Stimulated activated CD4-positive, alpha-beta T cell treated with anti-CD3 and anti-CD28 coated beads, Interleukin-4, amount 100 ng/mL, for 24 hours (primary cell): ENCODE measurements around the gene CHST7.
A peak's percentile ranks its signal among the peaks of the same experiment; 100 is the strongest.
"Not testable (repeated sequence)": the region's sequence is repeated elsewhere in the genome, so short reads cannot be mapped to it uniquely, and the experiment has no call there.

Source experiments
- DNase-seq: peaks from one replicate; pipeline ENCODE4 v3.0.0-alpha.2; 2020

CHST7 gene, protein sequence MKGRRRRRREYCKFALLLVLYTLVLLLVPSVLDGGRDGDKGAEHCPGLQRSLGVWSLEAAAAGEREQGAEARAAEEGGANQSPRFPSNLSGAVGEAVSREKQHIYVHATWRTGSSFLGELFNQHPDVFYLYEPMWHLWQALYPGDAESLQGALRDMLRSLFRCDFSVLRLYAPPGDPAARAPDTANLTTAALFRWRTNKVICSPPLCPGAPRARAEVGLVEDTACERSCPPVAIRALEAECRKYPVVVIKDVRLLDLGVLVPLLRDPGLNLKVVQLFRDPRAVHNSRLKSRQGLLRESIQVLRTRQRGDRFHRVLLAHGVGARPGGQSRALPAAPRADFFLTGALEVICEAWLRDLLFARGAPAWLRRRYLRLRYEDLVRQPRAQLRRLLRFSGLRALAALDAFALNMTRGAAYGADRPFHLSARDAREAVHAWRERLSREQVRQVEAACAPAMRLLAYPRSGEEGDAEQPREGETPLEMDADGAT

DNA sequence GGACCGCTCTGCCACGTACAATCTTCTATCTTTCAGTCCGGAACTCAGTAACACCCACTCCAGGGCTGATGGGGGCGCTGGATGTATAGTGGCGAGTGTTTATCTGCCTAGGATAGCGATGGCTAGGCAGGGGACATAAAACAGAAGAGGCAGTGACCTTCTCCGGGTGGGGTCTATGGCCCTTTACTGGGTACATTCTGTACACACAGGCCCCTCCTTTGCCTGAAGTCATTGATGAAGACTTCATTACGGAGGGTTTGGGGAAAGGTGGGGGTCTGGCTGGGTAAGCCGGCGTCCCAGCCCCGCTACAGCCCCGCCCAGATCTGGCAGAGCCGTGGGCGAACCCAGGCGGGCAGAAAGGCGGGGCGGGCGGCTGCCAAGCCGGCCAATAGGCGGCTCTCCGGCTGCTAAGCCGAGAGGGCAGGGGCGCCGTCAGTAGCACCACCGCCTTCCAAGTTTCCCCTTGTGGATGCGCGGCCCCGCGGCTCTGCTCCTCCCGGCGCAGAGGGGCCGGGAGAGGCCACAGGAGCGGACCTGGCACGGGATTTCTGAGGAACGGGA is at the start of gene CHST7:
TSS of gene CHST7 (plus strand) at position 435 of the 561 bp plus-strand sequence. CDS start 167 bp downstream, outside the sequence.
- DNase-seq: peak; percentile 53

DNA sequence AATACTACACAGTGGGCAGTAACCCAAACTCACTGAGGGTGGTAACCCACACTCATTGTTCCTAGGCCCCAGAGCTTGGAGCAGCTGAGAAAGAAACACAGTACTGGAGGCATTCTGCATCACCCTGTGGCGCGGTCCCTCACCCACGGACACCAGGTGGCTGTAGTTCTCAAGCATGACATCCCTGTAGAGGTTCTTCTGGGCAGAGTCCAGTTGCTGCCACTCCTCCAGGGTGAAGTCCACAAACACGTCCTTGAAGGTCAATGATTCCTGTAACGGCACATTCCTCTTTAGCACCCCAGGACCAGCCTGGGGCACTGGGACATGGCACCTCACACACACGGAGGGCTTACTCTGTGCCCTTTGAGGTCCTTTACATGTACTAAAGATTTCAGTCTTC is 44.9 kb upstream of the CHST7 start:
- DNase-seq: not testable (repeated sequence)

DNA sequence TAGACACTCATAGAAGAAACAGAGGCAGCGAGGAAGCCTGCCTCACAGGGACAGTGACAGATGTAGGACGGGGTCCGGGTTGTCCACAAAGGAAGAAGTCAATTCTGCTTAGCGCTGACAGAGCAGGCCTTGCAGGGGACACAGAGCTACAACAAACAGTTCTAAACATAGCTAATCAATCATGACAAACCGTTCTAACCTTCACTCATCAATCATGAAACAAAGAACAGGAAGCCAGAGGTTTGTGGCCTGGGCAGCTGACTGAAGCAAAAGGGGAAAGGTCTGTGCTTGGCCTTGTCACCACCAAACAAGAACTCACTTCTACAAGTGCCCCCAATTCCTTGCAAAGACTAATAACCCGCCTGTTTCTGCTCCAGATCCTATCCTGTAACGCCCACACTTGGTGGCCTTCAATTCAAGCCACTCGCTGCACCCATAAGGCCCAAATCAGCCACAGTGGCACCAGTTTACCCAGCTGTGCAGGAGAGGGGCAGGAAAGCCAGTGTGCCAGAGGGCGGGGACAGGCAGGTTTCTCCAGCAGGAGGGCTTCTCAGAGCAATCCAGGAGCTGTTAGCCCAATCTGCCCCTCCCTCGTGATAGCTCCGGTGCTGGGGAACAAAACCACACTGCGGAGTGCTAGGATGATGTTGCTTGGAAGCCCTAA is 43.7 kb upstream of the CHST7 start:
- not testable (repeated sequence) for DNase-seq

DNA sequence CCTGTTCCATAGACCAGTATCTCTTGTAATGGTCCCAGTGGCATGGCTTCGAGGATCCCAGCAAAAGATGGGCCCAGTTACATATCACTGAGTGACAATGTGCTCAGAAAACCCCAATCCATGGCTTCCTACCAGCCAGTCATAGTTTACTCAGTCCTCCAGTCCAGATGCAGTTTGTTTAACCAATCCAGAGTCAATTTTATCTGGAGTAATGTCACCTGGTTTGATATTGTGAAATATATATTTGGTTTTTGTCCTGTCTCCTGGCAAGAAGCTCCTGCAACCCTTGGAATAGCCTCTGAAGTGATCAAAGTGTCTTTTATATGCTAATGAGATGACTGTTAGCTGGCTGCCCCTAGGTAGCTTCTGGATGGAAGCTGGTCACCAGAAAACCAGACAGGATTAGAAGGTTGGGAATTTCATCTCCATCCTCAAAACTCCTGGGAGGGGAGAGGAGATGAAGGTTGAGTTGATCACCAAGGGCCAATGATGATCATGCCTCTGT is 43.1 kb upstream of the CHST7 start:
- not testable (repeated sequence) for DNase-seq

DNA sequence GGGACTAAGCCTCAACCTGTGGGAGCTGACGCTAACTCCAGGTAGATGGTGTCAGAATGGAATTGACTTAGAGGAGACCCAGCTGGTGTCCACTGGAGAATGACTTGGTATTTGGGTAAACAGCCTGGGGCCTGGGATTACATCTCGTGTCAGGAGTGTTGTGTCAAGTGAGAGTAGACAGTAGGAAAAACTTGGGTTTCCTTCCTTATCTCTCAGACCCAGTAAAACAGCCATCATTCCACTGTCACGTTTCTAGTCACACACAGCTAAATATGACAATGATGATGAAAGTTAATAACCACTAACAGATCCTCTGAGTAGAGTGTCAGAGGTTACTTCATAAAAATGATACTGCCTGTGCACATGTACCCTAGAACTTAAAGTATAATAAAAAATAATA is 42.1 kb upstream of the CHST7 start:
- no peak for DNase-seq

DNA sequence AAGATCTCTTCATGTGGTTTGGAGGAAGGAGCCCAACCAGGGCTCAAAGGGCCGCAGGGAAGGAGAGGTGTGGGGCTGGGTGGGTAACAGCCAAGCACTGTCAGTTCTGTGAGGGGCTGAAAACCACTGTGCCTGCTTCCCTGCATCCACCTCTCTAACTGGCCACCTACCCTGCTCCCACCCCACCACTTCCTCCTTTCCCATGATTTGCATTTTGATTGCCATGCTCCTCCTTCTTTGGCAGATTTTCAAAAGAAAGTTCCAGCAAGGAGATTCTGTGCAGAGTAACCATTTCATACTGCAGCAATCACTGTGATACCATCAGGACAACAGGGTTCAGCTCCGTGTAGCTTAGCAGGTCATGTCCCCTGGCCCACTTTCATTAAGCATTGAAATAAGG is 30.1 kb upstream of the CHST7 start:
- no peak for DNase-seq

DNA sequence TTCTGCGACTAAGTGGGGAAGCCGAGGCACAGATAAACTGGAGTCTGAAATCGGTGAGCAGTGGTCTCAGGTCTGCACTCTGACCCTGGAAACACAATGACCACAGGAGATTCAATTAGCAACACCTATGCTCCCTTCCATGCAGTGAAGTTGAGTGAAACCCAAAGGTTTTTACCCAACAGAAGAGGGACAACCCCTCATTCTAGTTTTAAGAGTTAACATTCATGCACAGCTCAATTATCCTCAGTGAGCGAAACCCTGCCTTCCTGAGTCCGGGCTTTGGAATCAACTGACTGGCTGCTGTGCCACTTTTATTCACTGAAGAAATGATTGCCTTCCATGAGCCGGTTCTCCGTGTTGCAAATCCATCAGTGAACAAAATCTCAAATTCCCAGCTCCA is 29.0 kb upstream of the CHST7 start:
- not testable (repeated sequence) for DNase-seq

DNA sequence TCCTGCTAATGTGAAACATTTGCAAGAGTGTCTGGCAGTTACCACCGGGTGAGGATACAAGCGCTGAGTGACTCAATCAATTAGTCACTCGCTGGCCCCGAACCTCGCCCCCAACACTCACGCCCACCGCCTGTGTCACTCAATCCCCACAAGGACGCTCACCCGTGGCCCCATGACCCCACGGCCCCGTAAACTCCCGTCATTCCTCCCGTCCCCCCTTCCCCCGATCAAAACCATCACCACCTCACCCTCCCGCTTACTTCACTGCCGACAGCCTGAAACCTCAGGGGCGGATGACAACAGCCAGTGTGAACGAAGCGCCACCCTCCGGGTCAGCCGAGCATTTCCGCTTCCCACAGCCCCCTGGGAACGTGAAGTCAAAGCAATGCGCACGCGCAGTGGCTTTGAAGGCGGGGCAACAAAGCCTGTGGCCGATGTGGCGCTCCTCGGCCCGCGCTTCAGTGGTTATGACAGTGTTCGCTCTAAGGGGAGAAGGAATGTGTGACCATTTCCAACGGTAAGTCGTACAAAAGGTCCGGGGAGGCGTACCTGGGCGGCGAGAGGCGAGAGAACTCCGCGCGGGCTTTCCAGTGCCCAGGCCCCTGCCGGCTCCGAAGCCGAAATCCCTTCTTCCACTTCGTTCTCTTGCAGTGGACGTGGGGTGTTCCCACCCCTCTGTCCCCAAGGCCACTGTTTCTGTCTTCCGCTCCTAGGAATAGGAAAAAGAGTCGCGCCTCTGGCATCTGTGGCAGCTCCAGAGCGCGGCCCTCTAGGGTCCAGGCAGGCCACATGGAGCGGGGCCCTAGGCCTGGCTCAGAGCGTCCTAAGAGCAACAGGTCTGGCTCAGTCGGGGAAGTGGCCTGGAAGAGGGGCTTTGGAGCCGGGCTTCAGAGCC is 28.2 kb upstream of the CHST7 start, which contains the start of gene ZNF674:
TSS of gene ZNF674 (minus strand) at position 311 of the 895 bp plus-strand sequence. CDS start 3,334 bp downstream, outside the sequence.
- peak; percentile 95 for DNase-seq

DNA sequence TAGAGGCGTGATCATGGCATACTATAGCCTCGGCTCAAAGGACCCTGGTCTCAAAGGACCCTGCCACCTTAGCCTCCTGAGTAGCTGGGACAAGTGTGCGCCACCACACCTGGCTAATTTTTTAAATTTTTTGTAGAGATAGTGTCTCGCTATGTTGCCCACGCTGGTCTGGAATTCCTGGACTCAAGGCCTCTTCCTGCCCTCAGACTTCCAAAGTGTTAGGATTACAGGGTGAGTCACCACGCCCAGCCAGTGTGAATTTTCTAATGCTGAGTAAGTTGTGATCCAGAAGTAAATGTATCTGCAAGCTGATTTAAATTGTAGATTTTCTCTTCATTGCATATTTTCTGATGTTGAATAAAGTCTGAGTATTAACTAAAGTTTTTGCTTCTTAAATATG is 25.7 kb upstream of the CHST7 start:
- DNase-seq: no peak

DNA sequence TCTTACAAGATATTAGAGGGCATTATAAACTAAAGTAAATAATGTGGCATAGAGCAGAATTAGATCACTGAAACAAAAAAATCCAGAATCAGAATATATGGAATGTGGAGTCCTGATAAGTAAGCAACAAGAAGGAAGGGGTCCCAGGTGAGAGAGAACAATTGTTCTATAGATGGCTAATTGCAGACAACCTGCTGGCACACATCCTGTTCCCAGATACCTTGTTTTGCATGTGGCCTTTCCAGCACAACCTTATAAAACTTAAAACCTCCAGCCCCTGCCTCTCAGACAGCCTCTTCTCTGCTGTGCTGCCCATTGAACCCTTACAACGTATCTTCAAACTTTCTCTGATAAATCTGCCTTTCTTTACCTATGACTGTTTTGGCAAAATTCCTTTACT is 23.7 kb upstream of the CHST7 start:
- DNase-seq: no peak

DNA sequence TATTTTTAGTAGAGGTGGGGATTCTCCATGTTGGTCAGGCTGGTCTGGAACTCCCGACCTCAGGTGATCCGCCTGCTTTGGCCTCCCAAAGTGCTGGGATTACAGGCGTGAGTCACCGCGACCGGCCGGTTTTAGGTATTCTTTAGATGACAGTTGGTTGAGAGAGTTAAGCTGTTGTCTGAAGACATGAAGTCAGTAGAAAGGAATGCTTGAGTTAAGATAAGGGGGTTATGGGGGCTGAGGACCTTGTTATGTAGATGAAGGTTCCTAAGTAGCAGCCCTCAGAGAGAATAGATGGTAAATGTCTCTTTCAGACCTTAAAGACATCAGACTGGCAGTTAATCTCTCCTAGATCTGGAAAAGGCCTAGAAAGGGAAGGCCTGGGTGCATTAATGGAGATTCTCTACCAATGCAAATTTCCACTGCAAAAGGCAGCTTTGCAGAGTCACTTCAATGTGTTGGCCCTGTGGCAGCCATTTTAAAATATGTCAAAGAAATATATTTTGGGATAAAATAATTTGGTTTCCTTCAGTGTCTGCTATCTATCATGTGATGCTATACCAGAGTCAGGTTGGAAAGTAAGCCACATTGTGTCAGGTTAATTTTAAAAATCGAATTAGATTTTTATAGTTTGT is 22.0 kb upstream of the CHST7 start:
- no peak for DNase-seq

DNA sequence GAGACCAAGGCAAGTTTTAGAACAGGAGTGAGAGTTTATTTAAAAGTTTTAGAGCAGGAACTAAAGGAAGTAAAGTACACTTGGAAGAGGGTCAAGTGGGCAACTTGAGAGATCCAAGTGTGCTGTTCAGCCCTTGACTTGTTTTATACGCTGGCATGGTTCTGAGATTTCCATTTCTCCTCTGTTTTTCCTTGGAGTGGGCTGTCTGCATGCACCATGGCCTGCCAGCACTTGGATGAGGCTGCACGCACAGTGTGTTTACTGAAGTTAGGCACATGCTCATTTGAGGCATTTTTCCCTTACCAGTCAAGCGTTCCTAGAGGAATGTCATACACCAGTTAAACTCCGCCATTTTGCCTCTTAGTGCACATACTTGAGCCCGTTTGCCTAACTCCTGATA is 19.6 kb upstream of the CHST7 start:
- DNase-seq: no peak

DNA sequence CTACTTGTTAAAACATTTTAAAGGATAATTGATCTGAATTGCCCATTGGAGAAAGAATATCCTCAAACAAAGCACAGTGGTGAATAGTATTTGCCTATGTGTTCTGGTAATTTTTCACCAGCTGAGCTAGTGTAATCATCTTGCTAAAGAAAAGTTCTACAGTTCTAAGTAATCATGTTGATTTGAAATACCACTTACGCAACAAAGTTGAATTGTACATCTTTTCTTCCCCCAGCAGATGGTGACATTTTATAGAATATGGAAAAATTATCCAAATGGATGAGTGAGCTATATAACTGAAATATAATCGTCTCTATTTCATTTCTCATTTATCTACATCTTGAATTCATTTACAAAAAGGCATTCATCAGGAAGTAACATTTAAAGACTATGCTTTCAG is 18.6 kb upstream of the CHST7 start:
- no peak for DNase-seq

DNA sequence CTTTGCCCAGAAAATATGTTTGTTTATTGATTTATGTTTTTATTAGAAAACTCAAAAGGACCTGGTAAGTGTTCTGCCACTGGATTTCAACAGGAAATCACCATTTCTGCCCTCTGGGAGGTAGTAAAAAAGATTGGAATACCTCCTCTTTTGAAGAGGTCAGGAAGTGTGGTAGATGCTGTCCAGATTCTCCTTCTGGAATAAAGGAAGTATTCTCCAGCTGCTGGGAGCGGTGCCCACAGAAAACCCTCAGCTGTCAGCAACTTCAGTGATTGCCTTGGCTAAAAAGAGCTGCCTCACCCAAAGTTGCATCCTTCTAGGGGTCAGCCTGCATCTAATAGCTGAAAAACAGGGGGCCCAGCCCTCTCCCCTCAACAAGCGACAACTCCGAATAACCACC is 14.5 kb upstream of the CHST7 start:
- no peak for DNase-seq

DNA sequence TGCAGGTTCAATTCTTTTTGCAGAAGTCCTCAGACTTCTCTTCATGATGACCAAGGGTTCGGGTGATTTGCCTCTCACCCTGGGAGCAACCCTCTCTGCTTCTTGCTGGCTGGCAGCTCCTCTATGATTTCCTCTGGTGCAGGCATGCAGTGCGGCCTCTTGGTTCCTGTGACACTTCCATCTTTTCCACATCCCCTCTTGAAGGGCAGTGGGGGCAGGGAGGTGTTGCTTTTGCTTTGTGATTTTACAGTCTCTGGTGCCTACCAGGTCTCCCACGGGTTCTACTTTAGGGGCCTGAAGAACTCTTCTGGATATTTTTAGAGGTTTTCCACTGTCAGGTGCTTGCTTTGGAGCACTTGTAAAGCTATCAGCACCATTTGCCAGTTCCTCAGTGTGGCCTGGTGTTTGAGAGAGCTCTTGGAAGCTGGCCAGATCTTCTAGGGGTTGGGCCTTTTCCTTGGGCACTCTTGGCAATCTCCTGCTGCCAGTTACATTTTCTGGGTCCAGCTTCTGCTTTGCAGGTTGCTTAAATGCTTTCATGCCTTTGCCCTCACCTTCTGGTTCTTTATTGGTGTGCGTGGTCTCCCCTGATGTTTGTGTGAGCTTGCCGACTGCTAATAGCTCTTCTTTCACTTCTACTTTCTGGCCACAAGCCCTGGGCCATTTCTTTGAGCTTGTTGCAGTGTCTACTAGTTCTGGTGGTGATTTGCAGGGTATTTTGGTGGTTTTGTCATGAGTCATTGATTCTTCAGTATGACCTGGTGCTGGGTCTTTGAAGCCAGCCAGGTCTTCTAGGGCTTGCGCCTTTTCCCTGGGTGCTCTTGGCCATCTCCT is 11.5 kb upstream of the CHST7 start:
- no peak for DNase-seq

DNA sequence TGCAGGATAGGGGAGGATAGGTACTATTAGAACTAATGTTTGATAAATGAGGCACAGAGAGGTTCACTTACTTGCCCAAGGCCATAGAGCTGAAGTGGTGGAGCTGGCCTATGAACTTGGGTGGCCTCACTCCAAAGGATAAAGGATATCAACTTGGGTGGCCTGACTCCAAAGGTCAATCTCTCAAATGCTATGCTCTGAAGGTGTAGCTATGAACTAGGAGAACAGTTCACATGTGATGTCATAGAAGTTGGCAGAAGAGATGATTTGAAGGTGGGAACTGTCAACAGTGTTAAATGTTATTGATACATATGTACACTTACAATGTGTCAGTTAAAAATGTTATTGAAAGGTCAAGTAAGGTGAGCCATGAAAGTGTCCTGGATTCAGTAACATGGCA is 6.2 kb upstream of the CHST7 start:
- DNase-seq: no peak

DNA sequence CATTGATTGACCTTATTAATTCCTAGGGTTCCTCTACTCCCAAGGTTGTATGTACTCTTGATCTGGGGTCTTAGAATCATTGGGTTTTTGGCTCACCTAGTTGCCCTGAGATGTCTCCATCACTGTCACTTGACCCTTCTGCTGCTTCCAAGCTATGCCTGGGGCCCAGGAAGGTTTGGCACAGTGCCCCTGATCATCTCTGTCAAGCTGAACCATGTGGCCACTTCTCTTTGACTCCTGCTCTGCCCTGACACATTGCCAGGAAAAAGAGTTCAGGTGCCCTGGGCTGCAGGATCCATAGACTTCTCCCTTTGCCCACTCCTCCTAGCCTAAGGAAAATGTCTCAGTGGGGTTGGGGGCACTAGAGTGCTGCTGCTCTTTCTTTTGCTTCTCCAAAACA is 3.9 kb upstream of the CHST7 start:
- DNase-seq: no peak

DNA sequence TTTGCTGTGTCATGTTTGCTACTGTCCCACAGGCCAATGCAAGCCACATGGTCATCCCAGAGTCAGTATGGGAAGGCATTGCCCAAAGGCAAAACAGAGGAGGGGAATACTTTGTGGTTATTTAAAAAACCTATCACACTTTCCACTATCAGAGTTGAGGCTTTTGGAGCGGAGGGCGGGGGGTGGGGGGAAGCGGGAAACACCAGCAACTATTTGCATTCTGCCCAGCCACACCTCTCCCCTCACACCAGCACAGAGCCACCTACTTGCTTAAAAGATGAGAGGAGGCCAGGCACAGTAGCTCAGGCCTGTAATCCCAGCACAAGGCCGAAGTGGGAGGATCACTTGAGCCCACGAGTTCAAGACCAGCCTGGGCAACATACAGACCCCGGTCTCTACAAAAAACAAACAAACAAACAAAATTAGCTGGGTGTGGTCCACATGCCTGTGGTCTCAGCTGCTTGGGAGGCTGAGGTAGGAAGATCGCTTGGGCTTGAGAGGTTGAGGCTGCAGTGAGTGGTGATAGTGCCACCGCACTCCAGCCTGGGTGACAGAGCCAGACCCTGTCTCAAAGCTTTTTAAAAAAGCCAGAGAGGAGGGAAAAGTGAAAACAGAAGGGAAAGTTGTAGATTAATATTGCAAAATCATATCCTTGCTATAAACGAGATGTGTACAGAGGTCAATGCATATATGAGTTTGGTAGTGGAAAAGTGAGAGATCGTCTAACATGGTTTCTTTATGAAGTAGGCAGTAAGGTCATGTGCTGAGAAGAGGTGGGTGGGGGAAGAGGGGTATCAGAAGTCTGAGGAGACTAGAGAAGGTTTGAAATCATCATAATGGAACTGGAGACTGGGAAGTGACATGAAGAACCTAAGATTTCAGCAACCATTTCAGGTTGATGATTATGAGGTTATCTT is 1.9 kb upstream of the CHST7 start:
- no peak for DNase-seq

DNA sequence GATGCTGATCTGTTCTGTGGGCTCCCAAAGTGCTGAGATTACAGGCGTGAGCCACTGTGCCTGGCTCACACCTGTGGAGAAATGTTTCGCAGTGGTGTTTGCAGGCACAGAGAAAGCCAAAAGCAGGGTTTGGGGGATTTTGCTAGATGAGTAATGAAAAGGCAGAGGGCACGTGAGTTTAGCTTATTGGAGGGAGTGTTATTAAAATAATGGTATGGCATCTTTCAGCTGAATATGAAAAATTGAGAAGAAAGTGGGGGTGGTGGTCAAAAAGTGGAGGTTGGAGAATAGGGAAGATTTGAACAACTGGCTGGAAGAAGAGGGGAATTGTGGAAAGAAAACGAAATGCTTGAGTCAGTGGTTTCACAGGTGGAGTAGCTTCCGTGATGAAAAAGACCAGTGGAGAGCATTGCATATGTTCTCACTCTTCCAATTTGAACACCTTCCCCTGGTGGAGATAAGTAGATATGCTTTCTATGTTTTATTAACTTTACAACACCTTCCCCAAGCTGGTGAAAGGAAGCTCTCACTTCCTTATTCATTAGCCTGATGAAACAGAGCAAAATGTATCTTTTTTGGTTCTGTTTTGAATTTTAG is 1.1 kb upstream of the CHST7 start:
- DNase-seq: peak; percentile 57
